ENCODE results near the gene FUZ.

FUZ gene

DNA sequence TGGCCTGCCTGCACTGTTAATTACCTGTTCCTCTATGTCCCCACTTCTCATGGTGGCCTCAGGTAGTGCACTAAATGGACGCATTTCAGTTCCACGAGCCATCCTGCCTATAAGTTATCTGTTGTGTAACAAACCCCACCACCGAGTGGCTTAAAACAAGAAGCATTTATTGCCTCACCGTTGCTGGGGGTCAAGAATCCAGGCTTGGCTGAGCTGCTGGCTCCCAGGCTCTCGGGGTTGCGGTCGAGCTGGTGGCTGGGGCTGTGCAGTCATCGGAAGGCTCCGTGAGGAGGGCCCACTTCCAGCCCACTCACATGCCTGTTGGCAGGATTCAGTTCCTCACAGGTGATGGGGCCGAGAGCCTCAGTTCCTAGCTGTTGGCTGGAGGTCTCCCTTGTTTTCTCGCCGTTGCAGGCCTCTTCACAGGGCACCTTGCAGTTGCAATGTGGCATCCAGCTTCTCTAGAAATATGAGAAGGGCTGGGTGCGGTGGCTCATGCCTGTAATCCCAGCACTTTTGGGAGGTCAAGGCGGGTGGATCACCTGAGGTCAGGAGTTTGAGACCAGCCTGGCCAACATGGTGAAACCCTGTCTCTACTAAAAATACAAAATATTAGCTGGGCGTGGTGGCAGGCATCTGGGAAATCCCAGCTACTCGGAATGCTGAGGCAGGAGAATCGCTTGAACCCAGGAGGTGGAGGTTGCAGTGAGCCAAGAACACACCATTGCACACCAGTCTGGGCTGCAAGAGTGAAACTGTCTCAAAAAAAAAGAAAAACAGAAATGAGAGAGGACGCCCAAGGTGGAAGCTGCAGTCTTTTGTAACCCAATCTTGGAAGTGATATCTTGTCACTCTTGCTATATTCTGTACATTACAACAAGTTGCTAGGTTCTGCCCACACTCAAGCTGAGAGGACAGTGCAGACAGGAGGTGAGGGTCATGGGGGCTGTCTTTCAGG, 31.3 kb upstream of the FUZ start:
- peaks cover 2% of the 10 kb centered on the region; the same call in 1 of the 2 replicates for H3K4me1 ChIP-seq (ENCODE audit: control insufficient read depth, insufficient read depth, low read length)
- ChIA-PET POLR2A (interaction anchor here (1.8 kb wide), 1 partner anchor 40 kb away, joined by 5 read pairs; no protein-coding TSS in a partner anchor), CTCF (interaction anchor here (0.6 to 1.5 kb wide), 3 partner anchors 93 to 168 kb away, joined by 3 to 6 read pairs (median 5); no protein-coding TSS in a partner anchor)
- H3K9me3 ChIP-seq (ENCODE audit: control insufficient read depth, insufficient read depth, low read depth, low read length): no peaks in the 10 kb centered on the region
- H3K4me3 ChIP-seq (ENCODE audit: low read depth, low read length): no peak overlapping the region
- peaks cover 6 to 19% of the 10 kb centered on the region in 2 experiments for H3K36me3 ChIP-seq (ENCODE audit: control insufficient read depth in 2 of 2, insufficient read depth in 1 of 2, low read length in 2 of 2)
- TF ChIP-seq, protein P1, sequence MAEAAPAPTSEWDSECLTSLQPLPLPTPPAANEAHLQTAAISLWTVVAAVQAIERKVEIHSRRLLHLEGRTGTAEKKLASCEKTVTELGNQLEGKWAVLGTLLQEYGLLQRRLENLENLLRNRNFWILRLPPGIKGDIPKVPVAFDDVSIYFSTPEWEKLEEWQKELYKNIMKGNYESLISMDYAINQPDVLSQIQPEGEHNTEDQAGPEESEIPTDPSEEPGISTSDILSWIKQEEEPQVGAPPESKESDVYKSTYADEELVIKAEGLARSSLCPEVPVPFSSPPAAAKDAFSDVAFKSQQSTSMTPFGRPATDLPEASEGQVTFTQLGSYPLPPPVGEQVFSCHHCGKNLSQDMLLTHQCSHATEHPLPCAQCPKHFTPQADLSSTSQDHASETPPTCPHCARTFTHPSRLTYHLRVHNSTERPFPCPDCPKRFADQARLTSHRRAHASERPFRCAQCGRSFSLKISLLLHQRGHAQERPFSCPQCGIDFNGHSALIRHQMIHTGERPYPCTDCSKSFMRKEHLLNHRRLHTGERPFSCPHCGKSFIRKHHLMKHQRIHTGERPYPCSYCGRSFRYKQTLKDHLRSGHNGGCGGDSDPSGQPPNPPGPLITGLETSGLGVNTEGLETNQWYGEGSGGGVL (tag by site-specific recombination; IDR thresholded peaks at IDR 0.05): no peak
- TF ChIP-seq, protein P2, sequence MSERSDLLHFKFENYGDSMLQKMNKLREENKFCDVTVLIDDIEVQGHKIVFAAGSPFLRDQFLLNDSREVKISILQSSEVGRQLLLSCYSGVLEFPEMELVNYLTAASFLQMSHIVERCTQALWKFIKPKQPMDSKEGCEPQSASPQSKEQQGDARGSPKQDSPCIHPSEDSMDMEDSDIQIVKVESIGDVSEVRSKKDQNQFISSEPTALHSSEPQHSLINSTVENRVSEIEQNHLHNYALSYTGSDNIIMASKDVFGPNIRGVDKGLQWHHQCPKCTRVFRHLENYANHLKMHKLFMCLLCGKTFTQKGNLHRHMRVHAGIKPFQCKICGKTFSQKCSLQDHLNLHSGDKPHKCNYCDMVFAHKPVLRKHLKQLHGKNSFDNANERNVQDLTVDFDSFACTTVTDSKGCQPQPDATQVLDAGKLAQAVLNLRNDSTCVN (tag by site-specific recombination; optimal IDR thresholded peaks at IDR 0.05): no peak
- TF ChIP-seq ZNF155 (tag by site-specific recombination; IDR thresholded peaks at IDR 0.05) (no peak), ZNF785 (tag by site-specific recombination; IDR thresholded peaks at IDR 0.05) (no peak), ZNF585B (tag by site-specific recombination; IDR thresholded peaks at IDR 0.05) (no peak), ZNF423 (tag by site-specific recombination; IDR thresholded peaks at IDR 0.05) (no peak), TCF7L2 (IDR thresholded peaks at IDR 0.05; ENCODE audit: borderline replicate concordance, low read depth, low read length) (no peak), ZNF626 (tag by site-specific recombination; IDR thresholded peaks at IDR 0.05) (no peak), ZBTB20 (tag by site-specific recombination; IDR thresholded peaks at IDR 0.05) (no peak), ZNF311 (tag by site-specific recombination; IDR thresholded peaks at IDR 0.05; ENCODE audit: borderline replicate concordance) (no peak), ZNF133 (tag by site-specific recombination; IDR thresholded peaks at IDR 0.05) (no peak), ZNF121 (tag by site-specific recombination; IDR thresholded peaks at IDR 0.05) (no peak)
- TF ChIP-seq, protein P3, sequence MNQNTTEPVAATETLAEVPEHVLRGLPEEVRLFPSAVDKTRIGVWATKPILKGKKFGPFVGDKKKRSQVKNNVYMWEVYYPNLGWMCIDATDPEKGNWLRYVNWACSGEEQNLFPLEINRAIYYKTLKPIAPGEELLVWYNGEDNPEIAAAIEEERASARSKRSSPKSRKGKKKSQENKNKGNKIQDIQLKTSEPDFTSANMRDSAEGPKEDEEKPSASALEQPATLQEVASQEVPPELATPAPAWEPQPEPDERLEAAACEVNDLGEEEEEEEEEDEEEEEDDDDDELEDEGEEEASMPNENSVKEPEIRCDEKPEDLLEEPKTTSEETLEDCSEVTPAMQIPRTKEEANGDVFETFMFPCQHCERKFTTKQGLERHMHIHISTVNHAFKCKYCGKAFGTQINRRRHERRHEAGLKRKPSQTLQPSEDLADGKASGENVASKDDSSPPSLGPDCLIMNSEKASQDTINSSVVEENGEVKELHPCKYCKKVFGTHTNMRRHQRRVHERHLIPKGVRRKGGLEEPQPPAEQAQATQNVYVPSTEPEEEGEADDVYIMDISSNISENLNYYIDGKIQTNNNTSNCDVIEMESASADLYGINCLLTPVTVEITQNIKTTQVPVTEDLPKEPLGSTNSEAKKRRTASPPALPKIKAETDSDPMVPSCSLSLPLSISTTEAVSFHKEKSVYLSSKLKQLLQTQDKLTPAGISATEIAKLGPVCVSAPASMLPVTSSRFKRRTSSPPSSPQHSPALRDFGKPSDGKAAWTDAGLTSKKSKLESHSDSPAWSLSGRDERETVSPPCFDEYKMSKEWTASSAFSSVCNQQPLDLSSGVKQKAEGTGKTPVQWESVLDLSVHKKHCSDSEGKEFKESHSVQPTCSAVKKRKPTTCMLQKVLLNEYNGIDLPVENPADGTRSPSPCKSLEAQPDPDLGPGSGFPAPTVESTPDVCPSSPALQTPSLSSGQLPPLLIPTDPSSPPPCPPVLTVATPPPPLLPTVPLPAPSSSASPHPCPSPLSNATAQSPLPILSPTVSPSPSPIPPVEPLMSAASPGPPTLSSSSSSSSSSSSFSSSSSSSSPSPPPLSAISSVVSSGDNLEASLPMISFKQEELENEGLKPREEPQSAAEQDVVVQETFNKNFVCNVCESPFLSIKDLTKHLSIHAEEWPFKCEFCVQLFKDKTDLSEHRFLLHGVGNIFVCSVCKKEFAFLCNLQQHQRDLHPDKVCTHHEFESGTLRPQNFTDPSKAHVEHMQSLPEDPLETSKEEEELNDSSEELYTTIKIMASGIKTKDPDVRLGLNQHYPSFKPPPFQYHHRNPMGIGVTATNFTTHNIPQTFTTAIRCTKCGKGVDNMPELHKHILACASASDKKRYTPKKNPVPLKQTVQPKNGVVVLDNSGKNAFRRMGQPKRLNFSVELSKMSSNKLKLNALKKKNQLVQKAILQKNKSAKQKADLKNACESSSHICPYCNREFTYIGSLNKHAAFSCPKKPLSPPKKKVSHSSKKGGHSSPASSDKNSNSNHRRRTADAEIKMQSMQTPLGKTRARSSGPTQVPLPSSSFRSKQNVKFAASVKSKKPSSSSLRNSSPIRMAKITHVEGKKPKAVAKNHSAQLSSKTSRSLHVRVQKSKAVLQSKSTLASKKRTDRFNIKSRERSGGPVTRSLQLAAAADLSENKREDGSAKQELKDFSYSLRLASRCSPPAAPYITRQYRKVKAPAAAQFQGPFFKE (tag by site-specific recombination; IDR thresholded peaks at IDR 0.05; ENCODE audit: borderline replicate concordance): no peak
- no peak overlapping the region for H3K27ac ChIP-seq (ENCODE audit: extremely low read depth, low read depth, low read length)

DNA sequence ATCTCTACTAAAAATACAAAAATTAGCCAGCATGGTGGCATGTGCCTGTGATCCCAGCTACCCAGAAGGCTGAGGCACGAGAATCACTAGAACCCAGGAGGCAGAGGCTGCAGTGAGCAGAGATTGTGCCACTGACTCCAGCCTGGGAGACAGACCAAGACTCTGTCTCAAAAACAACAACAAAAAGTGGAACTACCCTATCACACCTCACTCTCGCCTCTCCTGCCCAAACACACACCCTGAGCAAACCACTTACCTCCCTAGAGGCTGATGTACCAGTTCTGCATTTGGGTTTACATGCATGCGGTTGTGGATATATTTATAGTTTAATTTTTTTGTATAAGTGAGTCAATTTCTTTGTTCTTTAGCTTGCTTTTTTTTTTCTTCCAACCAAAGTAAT, 30.2 kb upstream of the FUZ start:
- Histone ChIP-seq H3K4me3 (ENCODE audit: low read depth, low read length) (no peak overlapping the region), H3K4me1 (ENCODE audit: control insufficient read depth, insufficient read depth, low read length) (peaks cover 2% of the 10 kb centered on the region; the same call in 1 of the 2 replicates), H3K36me3 (ENCODE audit: control insufficient read depth in 2 of 2, insufficient read depth in 1 of 2, low read length in 2 of 2) (peaks cover 6 to 30% of the 10 kb centered on the region in 2 experiments), H3K27ac (ENCODE audit: extremely low read depth, low read depth, low read length) (no peak overlapping the region), H3K9me3 (ENCODE audit: control insufficient read depth, insufficient read depth, low read depth, low read length) (no peaks in the 10 kb centered on the region)
- ChIA-PET POLR2A (interaction anchor here (1.8 kb wide), 1 partner anchor 39 kb away, joined by 5 read pairs; no protein-coding TSS in a partner anchor), CTCF (interaction anchor here (0.6 to 1.5 kb wide), 3 partner anchors 38 to 162 kb away, joined by 3 to 6 read pairs (median 4); no protein-coding TSS in a partner anchor)
- TF ChIP-seq ZNF146 (tag by site-specific recombination; IDR thresholded peaks at IDR 0.05): no peak
- no peak for TF ChIP-seq ZNF544 (tag by site-specific recombination; IDR thresholded peaks at IDR 0.05)
- no peak for TF ChIP-seq ZBTB1 (tag by site-specific recombination; IDR thresholded peaks at IDR 0.05)
- TF ChIP-seq ZNF112 (tag by site-specific recombination; IDR thresholded peaks at IDR 0.05): no peak
- no peak for TF ChIP-seq ZNF785 (tag by site-specific recombination; IDR thresholded peaks at IDR 0.05)
- no peak for TF ChIP-seq SCRT1 (tag by site-specific recombination; IDR thresholded peaks at IDR 0.05; ENCODE audit: borderline replicate concordance)
- no peak for TF ChIP-seq ZXDB (tag by site-specific recombination; IDR thresholded peaks at IDR 0.05)
- TF ChIP-seq, protein P4, sequence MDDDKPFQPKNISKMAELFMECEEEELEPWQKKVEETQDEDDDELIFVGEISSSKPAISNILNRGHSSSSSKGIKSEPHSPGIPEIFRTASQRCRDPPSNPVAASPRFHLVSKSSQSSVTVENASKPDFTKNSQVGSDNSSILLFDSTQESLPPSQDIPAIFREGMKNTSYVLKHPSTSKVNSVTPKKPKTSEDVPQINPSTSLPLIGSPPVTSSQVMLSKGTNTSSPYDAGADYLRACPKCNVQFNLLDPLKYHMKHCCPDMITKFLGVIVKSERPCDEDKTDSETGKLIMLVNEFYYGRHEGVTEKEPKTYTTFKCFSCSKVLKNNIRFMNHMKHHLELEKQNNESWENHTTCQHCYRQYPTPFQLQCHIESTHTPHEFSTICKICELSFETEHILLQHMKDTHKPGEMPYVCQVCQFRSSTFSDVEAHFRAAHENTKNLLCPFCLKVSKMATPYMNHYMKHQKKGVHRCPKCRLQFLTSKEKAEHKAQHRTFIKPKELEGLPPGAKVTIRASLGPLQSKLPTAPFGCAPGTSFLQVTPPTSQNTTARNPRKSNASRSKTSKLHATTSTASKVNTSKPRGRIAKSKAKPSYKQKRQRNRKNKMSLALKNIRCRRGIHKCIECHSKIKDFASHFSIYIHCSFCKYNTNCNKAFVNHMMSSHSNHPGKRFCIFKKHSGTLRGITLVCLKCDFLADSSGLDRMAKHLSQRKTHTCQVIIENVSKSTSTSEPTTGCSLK (tag by site-specific recombination; IDR thresholded peaks at IDR 0.05): no peak
- TF ChIP-seq ZNF266 (tag by site-specific recombination; IDR thresholded peaks at IDR 0.05; ENCODE audit: low read depth): no peak

Measured in HEK293 (cell line).